A673 (cell line): Measurements from ENCODE around the gene LMO1. TPM values are rescaled to one million over a fixed set of nuclear protein-coding genes. Genes with fewer than 3 reads are reported as not detected.

Experiments used
- BruUV-seq: library from RNA; stranded (reverse); fragments of 400-500 nt; replicated peaks from 2 replicates; lab custom pipeline; 2021; lab: Mats Ljungman, UMichigan
- CTCF ChIA-PET: fragments of 300-600 bp; sonication (Branson Sonifier 250); formaldehyde crosslinking; loops from one replicate; lab custom pipeline; 2022; ENCODE audit warnings: antibody characterized with exemption; lab: Charles Lee
- POLR2A ChIA-PET: fragments of 300-600 bp; sonication (Branson Sonifier 250); formaldehyde crosslinking; loops from one replicate; lab custom pipeline; 2022; ENCODE audit warnings: antibody characterized with exemption; ENCODE audit not compliant: low non-redundant PET; lab: Charles Lee
- DNase-seq: peaks from one replicate; pipeline ENCODE4 v3.0.0-alpha.2; 2015; ENCODE audit warnings: low spot score
- H3K27ac ChIP-seq: fragments of 200-600 bp; sonication (generic); 2 replicates; pipeline ENCODE4 v1.5.1; 2016; ENCODE audit warnings: mixed run types, low read depth, mild to moderate bottlenecking, mixed read lengths, antibody characterized with exemption, low read length; ENCODE audit not compliant: poor library complexity, severe bottlenecking
- H3K27me3 ChIP-seq: fragments of 200-600 bp; sonication (generic); replicated peaks from 2 replicates; pipeline ENCODE4 v1.6.1; 2017; ENCODE audit warnings: mixed run types, low read depth, mild to moderate bottlenecking, mixed read lengths, antibody characterized with exemption, low read length; ENCODE audit not compliant: insufficient read depth, poor library complexity
- H3K36me3 ChIP-seq: fragments of 200-600 bp; sonication (generic); 2 replicates; pipeline ENCODE4 v1.6.1; 2016; ENCODE audit warnings: mixed run types, mild to moderate bottlenecking, mixed read lengths, antibody characterized with exemption, low read length; ENCODE audit not compliant: insufficient read depth, poor library complexity, severe bottlenecking
- H3K4me1 ChIP-seq: fragments of 200-600 bp; sonication (generic); 2 replicates; pipeline ENCODE4 v1.6.1; 2017; ENCODE audit warnings: mixed run types, mild to moderate bottlenecking, mixed read lengths, antibody characterized with exemption, low read length; ENCODE audit not compliant: insufficient read depth, poor library complexity, severe bottlenecking
- H3K4me3 ChIP-seq: fragments of 200-600 bp; sonication (generic); 2 replicates; pipeline ENCODE4 v1.5.1; 2016; ENCODE audit warnings: low read depth, mixed run types, mild to moderate bottlenecking, mixed read lengths, low read length; ENCODE audit not compliant: poor library complexity, severe bottlenecking
- H3K9me3 ChIP-seq: fragments of 200-600 bp; sonication (generic); 2 replicates; pipeline ENCODE4 v1.6.1; 2016; ENCODE audit warnings: mixed run types, low read depth, mild to moderate bottlenecking, mixed read lengths, antibody characterized with exemption, low read length; ENCODE audit not compliant: poor library complexity, severe bottlenecking
- EZH2 ChIP-seq: fragments of 200-600 bp; sonication (generic); IDR thresholded peaks from 2 replicates; pipeline ENCODE4 v1.6.1; 2017; ENCODE audit warnings: borderline replicate concordance, low read depth, mild to moderate bottlenecking, mixed read lengths, antibody characterized with exemption, low read length; ENCODE audit not compliant: poor library complexity, severe bottlenecking
- intact Hi-C: fragments of 100-400 bp; cut with micrococcal nuclease; formaldehyde crosslinking; loops from one replicate; pipeline ENCODE4 v1.10.0; 2022; ENCODE audit not compliant: unreplicated experiment
- total RNA-seq: library from RNA; stranded (reverse); gene quantifications from 2 replicates; pipeline ENCODE4 v1.2.3, GENCODE V29; 2021
- TF ChIP-seq, protein P1 (sequence below): fragments of 300-800, 200-600 bp; sonication (generic); conservative IDR thresholded peaks from 2 replicates; pipeline ENCODE4 v1.5.1; 2017; ENCODE audit warnings: low read depth, mild to moderate bottlenecking, antibody characterized with exemption, low read length, moderate library complexity, mixed read lengths

The LMO1 gene
- total RNA-seq, 1 experiment from 2014 or later, result not detected

GRCh38 chr11:8180469-8180868, 83.2 kb downstream of the LMO1 start:
- Histone ChIP-seq H3K36me3 (no peaks in the 10 kb centered on the region), H3K27me3 (peaks cover 5% of the 10 kb centered on the region), H3K4me1 (no peaks in the 10 kb centered on the region), H3K27ac (no peak overlapping the region), H3K4me3 (no peak overlapping the region), H3K9me3 (no peaks in the 10 kb centered on the region)
- BruUV-seq, result no TSS peak
- intact Hi-C loops, result no loop called here
- DNase-seq, result no peak
- ChIA-PET CTCF (no interaction called here), POLR2A (no interaction called here)
- TF ChIP-seq EZH2, result no peak
- TF ChIP-seq, protein P1, sequence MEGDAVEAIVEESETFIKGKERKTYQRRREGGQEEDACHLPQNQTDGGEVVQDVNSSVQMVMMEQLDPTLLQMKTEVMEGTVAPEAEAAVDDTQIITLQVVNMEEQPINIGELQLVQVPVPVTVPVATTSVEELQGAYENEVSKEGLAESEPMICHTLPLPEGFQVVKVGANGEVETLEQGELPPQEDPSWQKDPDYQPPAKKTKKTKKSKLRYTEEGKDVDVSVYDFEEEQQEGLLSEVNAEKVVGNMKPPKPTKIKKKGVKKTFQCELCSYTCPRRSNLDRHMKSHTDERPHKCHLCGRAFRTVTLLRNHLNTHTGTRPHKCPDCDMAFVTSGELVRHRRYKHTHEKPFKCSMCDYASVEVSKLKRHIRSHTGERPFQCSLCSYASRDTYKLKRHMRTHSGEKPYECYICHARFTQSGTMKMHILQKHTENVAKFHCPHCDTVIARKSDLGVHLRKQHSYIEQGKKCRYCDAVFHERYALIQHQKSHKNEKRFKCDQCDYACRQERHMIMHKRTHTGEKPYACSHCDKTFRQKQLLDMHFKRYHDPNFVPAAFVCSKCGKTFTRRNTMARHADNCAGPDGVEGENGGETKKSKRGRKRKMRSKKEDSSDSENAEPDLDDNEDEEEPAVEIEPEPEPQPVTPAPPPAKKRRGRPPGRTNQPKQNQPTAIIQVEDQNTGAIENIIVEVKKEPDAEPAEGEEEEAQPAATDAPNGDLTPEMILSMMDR, result no peak

DNA sequence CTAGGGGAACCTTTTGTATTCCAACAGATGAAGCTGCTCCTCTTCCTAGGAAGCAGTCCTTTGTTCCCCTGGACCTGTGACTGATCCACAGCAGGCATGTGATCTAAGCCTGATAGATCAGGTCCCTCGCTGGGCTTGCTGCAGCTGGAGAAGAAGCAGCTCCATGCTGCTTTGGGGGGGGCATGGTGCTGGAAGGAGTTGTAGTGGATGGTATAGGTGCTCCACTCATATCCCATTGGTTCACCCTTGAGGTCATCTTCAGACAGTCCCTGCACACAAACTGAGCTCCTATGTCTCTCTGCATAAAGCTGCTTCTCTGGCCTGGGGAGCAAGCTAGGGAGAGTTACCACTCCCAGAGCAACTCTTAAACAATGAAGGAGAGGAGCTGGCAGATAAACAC, 85.4 kb downstream of the LMO1 start:
- H3K27ac ChIP-seq, result no peak overlapping the region
- H3K9me3 ChIP-seq, result no peaks in the 10 kb centered on the region
- BruUV-seq, result no TSS peak
- no peak for DNase-seq
- H3K36me3 ChIP-seq, result no peaks in the 10 kb centered on the region
- POLR2A ChIA-PET, result no interaction called here
- CTCF ChIA-PET, result no interaction called here
- peaks cover 5% of the 10 kb centered on the region for H3K27me3 ChIP-seq
- no peak overlapping the region for H3K4me3 ChIP-seq
- no peaks in the 10 kb centered on the region for H3K4me1 ChIP-seq
- TF ChIP-seq, protein P1, result no peak
- TF ChIP-seq EZH2, result no peak
- intact Hi-C loops, result no loop called here

DNA sequence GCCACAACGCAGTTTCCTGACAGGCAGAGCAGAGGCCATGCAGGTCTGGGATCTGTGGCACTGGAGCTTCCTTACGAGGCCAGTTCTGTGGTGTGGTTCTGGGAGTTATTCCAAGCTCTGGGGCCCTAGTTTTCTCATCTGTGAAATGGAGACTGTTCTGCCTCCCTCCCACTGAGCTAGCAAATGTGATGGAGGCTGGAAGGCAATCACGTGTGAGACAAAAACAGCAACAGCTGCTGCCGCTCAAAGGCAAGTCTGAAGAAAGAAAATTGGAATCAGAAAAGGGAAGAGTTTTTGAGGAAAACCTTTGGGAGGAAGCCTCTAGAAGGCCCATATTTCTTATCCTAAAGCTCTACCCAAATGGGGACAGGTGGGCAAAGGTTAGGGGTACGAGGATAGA, 86.5 kb downstream of the LMO1 start:
- TF ChIP-seq, protein P1, result no peak
- TF ChIP-seq EZH2, result no peak
- CTCF ChIA-PET, result no interaction called here
- BruUV-seq, result no TSS peak
- DNase-seq, result no peak
- peaks cover 5% of the 10 kb centered on the region for H3K27me3 ChIP-seq
- H3K36me3 ChIP-seq, result no peaks in the 10 kb centered on the region
- H3K9me3 ChIP-seq, result no peaks in the 10 kb centered on the region
- H3K4me3 ChIP-seq, result no peak overlapping the region
- H3K4me1 ChIP-seq, result no peaks in the 10 kb centered on the region
- intact Hi-C loops, result no loop called here
- no peak overlapping the region for H3K27ac ChIP-seq
- POLR2A ChIA-PET, result no interaction called here

Other genes with a start within 250 kb of the LMO1 start
- 0.39 and 0.76 TPM in 2 replicates for gene TUB, start 182.7 kb downstream of the LMO1 start, total RNA-seq
- not detected in 2 replicates for gene RIC3, start 94.9 kb downstream of the LMO1 start, total RNA-seq